ENCODE data around the gene DBNDD1. TPM values are rescaled to one million over a fixed set of nuclear protein-coding genes. Genes with fewer than 3 reads are reported as not detected.
"Not testable (repeated sequence)": the region's sequence is repeated elsewhere in the genome, so short reads cannot be mapped to it uniquely, and the experiment has no call there.

Gene DBNDD1
- total RNA-seq, 1 experiment from 2014 or later: 60.2 TPM

DNA sequence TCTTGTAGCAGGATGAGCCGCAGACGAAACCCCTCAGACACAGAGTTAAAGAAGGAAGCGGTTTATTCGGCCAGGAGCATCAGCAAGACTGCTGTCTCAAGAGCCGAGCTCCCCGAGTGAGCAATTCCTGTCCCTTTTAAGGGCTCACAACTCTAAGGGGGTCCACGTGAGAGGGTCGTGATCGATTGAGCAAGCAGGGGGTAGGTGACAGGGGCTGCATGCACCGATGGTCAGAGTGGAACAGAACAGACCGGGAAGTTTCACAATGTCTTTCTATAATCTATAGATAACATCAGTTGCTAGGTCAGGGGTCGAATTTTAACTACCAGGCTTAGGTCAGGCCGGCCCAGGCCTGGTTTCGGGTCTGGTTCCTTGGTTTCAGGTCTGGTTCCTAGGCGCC, 37.3 kb upstream of the DBNDD1 start:
- H3K4me2 ChIP-seq (ENCODE audit: low read length); ATAC-seq; H3K9me2 ChIP-seq (ENCODE audit: insufficient read depth); H4K20me1 ChIP-seq (ENCODE audit: insufficient read depth); H3K9ac ChIP-seq (ENCODE audit: low read length); H3K79me2 ChIP-seq (ENCODE audit: insufficient read depth, low read length); H3K4me3 ChIP-seq (replicated peaks in 1 of 2; ENCODE audit: low read depth in 1 of 2, low read length in 2 of 2); intact Hi-C loops (cut with micrococcal nuclease); BruUV-seq (replicated peaks); H3K27ac ChIP-seq (ENCODE audit: low read depth, low read length); H3K36me3 ChIP-seq (ENCODE audit: control insufficient read depth in 1 of 2, insufficient read depth in 2 of 2, low read length in 2 of 2); POLR2A ChIA-PET; H3K27me3 ChIP-seq (ENCODE audit: insufficient read depth, low read length); DNase-seq (ENCODE audit: low read depth, low spot score); H2AFZ ChIP-seq (ENCODE audit: low read depth, low read length, poor library complexity, severe bottlenecking); RAD21 ChIA-PET (ENCODE audit: low non-redundant PET in 1 of 2, low total read pairs in 2 of 2, uncharacterized antibody in 2 of 2, unreplicated experiment in 2 of 2): not testable (repeated sequence)
- Histone ChIP-seq H3K4me1 (ENCODE audit: control insufficient read depth in 1 of 2, insufficient read depth in 2 of 2, low read length in 2 of 2) (peaks cover 0 to 20% of the 10 kb centered on the region in 2 experiments; a peak in 2 of 4 replicates), H3K9me3 (ENCODE audit: control insufficient read depth in 1 of 2, insufficient read depth in 1 of 2, low read depth in 1 of 2, low read length in 2 of 2) (peaks cover 11 to 28% of the 10 kb centered on the region in 2 experiments; a peak in 2 of 4 replicates)
- CTCF ChIA-PET: interaction anchor here (1.1 kb wide), 1 partner anchor 25 kb away, joined by 3 read pairs; no protein-coding TSS in a partner anchor

DNA sequence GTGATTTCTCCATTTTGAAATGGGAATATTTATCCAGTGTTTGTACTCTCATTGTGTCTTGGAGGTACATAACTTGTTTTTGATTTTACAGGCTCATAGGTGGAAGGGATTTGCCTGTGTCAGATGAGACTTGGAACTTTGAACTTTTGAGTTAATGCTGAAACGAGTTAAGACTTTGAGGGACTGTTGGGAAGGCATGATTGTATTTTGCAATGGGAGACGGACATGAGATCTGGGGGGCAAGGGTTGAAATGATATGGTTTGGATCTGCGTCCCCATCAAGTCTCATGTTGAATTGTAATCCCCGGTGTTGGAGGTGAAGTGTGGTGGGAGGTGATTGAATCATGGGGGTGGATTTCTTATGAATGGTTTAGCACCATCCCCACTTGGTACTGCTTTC, 36.1 kb upstream of the DBNDD1 start:
- ATAC-seq (no peak), DNase-seq (ENCODE audit: low read depth, low spot score) (no peak)
- RAD21 ChIA-PET (ENCODE audit: low non-redundant PET in 1 of 2, low total read pairs in 2 of 2, uncharacterized antibody in 2 of 2, unreplicated experiment in 2 of 2): no interaction called here
- CTCF ChIA-PET: no interaction called here
- H2AFZ ChIP-seq (ENCODE audit: low read depth, low read length, poor library complexity, severe bottlenecking): no peak overlapping the region
- H4K20me1 ChIP-seq (ENCODE audit: insufficient read depth): no peaks in the 10 kb centered on the region
- no peaks in the 10 kb centered on the region for H3K36me3 ChIP-seq (ENCODE audit: control insufficient read depth in 1 of 2, insufficient read depth in 2 of 2, low read length in 2 of 2)
- H3K4me1 ChIP-seq (ENCODE audit: control insufficient read depth in 1 of 2, insufficient read depth in 2 of 2, low read length in 2 of 2): peaks cover 0 to 18% of the 10 kb centered on the region in 2 experiments; a peak in 2 of 4 replicates
- H3K27me3 ChIP-seq (ENCODE audit: insufficient read depth, low read length): no peaks in the 10 kb centered on the region
- BruUV-seq (replicated peaks): no TSS peak
- no peak overlapping the region for H3K4me3 ChIP-seq (replicated peaks in 1 of 2; ENCODE audit: low read depth in 1 of 2, low read length in 2 of 2)
- H3K9me2 ChIP-seq (ENCODE audit: insufficient read depth): no peaks in the 10 kb centered on the region
- intact Hi-C loops (cut with micrococcal nuclease): no loop called here
- H3K9ac ChIP-seq (ENCODE audit: low read length): no peak overlapping the region
- peaks cover 11 to 28% of the 10 kb centered on the region in 2 experiments; a peak in 2 of 4 replicates for H3K9me3 ChIP-seq (ENCODE audit: control insufficient read depth in 1 of 2, insufficient read depth in 1 of 2, low read depth in 1 of 2, low read length in 2 of 2)
- POLR2A ChIA-PET: no interaction called here
- H3K79me2 ChIP-seq (ENCODE audit: insufficient read depth, low read length): no peaks in the 10 kb centered on the region
- no peak overlapping the region for H3K27ac ChIP-seq (ENCODE audit: low read depth, low read length)
- no peak overlapping the region for H3K4me2 ChIP-seq (ENCODE audit: low read length)
- TF ChIP-seq POLR2AphosphoS5 (IDR thresholded peaks at IDR 0.05; ENCODE audit: low read depth, low read length) (no peak), ZNF274 (IDR thresholded peaks at IDR 0.05; ENCODE audit: low read depth, low read length) (no peak), CEBPB (IDR thresholded peaks at IDR 0.05; ENCODE audit: low read depth) (no peak), ZFX (IDR thresholded peaks at IDR 0.05) (no peak), SRF (IDR thresholded peaks at IDR 0.05; ENCODE audit: low read depth) (no peak), JUND (IDR thresholded peaks at IDR 0.05) (no peak), YY1 (IDR thresholded peaks at IDR 0.05; ENCODE audit: extremely low read depth, insufficient replicate concordance, low read depth, low read length) (no peak), EGR1 (IDR thresholded peaks at IDR 0.05; ENCODE audit: low read depth) (no peak), CBX3 (IDR thresholded peaks at IDR 0.05; ENCODE audit: low read depth) (no peak), TCF7L2 (IDR thresholded peaks at IDR 0.05; ENCODE audit: borderline replicate concordance, extremely low read depth, insufficient read depth, insufficient read length) (no peak), SIN3A (IDR thresholded peaks at IDR 0.05; ENCODE audit: low read depth) (no peak), SP1 (IDR thresholded peaks at IDR 0.05; ENCODE audit: low read depth) (no peak)
- TF ChIP-seq, protein P1, sequence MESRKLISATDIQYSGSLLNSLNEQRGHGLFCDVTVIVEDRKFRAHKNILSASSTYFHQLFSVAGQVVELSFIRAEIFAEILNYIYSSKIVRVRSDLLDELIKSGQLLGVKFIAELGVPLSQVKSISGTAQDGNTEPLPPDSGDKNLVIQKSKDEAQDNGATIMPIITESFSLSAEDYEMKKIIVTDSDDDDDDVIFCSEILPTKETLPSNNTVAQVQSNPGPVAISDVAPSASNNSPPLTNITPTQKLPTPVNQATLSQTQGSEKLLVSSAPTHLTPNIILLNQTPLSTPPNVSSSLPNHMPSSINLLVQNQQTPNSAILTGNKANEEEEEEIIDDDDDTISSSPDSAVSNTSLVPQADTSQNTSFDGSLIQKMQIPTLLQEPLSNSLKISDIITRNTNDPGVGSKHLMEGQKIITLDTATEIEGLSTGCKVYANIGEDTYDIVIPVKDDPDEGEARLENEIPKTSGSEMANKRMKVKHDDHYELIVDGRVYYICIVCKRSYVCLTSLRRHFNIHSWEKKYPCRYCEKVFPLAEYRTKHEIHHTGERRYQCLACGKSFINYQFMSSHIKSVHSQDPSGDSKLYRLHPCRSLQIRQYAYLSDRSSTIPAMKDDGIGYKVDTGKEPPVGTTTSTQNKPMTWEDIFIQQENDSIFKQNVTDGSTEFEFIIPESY (IDR thresholded peaks at IDR 0.05; ENCODE audit: extremely low read depth, insufficient replicate concordance, low read length): no peak
- TF ChIP-seq, protein P2, sequence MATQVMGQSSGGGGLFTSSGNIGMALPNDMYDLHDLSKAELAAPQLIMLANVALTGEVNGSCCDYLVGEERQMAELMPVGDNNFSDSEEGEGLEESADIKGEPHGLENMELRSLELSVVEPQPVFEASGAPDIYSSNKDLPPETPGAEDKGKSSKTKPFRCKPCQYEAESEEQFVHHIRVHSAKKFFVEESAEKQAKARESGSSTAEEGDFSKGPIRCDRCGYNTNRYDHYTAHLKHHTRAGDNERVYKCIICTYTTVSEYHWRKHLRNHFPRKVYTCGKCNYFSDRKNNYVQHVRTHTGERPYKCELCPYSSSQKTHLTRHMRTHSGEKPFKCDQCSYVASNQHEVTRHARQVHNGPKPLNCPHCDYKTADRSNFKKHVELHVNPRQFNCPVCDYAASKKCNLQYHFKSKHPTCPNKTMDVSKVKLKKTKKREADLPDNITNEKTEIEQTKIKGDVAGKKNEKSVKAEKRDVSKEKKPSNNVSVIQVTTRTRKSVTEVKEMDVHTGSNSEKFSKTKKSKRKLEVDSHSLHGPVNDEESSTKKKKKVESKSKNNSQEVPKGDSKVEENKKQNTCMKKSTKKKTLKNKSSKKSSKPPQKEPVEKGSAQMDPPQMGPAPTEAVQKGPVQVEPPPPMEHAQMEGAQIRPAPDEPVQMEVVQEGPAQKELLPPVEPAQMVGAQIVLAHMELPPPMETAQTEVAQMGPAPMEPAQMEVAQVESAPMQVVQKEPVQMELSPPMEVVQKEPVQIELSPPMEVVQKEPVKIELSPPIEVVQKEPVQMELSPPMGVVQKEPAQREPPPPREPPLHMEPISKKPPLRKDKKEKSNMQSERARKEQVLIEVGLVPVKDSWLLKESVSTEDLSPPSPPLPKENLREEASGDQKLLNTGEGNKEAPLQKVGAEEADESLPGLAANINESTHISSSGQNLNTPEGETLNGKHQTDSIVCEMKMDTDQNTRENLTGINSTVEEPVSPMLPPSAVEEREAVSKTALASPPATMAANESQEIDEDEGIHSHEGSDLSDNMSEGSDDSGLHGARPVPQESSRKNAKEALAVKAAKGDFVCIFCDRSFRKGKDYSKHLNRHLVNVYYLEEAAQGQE (IDR thresholded peaks at IDR 0.05; ENCODE audit: low read depth): no peak
- TF ChIP-seq, protein P3, sequence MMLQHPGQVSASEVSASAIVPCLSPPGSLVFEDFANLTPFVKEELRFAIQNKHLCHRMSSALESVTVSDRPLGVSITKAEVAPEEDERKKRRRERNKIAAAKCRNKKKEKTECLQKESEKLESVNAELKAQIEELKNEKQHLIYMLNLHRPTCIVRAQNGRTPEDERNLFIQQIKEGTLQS (IDR thresholded peaks at IDR 0.05): no peak
